ELF-1 (cell line): ENCODE data around the gene SORCS2.
A peak's percentile ranks its signal among the peaks of the same experiment; 100 is the strongest.

Experiments
- DNase-seq: peaks from one replicate; pipeline ENCODE4 v3.0.0-alpha.2; 2016; ENCODE audit warnings: low read depth, low spot score

The SORCS2 gene

DNA sequence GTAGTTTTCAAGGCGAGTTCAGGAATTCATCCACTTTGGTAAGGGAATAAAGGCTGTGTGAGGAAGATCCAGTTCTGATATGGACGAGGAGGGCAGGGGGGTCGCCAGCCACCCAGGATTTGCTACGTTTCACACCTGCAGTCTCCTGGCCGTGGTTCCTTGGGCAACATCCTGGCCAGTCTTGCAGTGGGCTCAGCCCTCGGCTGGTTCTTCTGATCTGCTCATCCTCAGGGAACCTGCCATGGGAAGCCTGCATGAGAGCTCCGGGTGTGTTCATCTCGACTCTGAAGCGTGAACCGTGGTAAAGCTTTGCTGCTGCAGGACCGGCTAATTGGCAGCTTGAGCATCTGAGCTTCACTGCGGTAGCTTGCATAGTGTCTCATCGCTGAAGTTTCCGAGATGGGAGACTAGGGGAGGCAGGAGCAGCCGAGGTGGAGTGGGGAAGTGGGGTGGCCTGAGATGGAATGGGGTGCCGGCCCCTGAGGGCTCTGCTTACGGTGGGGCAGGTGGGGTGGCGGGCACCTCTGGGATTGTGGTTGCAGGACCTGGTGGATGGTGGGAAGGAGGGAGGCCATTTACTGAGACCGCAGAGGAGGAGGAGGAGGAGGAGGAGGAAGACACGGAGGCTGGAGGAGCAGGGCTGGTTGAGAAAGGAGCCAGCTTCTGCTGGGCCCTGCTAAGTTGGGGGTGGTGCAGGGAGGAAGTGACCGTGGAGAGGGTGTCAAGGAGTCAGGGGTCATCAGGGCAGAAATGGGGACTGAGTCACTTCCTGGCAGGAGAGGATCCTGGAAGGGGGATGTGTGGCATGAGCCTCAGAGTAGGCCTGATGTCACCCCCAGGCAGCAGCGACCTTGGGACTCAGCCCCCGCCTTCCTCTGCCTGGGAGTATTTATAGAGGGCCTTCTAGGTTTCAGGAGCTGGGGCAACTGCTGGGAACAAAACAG, 455.5 kb downstream of the SORCS2 start:
- DNase-seq = no peak

- DNase-seq = no peak
Measured at GRCh38 chr4:7648544-7649395, 456.4 kb downstream of the SORCS2 start.

DNA sequence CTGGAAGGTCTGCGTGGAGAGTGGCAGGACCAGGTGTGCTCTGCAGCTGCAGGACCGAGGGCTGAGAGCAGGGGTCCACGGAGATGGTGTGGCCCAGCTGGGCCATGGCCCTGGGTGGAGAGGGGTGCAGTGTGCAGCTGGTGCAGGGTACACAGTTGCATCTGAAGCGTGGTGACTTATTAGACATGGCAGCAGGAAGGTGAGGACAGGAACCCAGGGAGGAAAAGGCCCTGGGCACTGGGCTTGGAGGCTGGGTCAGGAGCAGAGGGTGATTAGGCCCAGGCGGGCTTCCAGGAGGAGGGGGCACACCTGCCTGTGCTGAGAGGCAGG, 457.0 kb downstream of the SORCS2 start:
- no peak for DNase-seq

- no peak for DNase-seq
Measured at GRCh38 chr4:7649741-7650531, 457.6 kb downstream of the SORCS2 start.

GRCh38 chr4:7650606-7651385, 458.5 kb downstream of the SORCS2 start:
- peak; percentile 81 for DNase-seq

DNA sequence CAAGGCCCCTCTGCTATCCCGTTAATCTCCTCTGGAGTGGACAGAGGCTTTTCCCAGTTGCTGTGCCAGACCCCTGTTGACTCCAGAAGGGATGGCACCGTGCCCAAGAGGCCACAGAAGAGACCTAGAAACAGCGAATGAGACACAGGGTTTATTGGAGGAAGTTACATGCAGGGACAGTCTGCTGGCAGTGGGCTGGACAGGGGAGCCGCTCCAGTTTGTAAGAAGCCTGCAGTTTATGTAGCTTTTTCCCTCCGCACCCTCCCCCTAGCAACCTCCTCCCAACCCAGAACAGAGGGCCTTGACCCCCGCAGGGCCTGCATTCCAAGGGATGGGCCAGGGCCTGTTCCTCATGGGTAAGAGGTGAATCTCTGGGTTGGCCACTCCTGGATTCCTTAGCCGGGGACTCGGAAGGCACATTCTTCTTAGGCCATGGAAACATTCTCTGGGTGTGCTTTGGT, 459.2 kb downstream of the SORCS2 start:
- DNase-seq = peak; percentile 91

GRCh38 chr4:7652006-7652405, 459.7 kb downstream of the SORCS2 start:
- no peak for DNase-seq

DNA sequence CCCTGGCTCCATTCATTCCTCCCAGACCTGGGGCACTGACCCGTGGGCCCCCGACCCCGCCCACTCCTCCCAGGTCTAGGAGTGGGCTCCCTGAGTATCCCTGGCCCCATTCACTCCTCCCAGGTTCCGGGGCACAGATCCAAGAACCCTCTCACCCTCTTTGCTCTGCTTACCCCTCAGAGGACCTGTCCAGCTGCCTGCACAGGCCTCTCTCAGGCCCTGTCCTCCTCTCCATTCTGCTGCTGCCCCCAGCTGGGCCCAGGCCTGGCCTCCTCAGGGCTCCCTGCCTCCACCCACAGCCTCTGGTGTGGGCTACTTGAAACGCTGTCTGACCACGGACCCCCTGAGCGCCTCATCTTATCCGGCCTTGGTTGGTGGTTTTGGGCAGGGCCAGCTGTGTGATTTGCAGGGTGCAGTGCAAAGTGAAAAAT, 460.1 kb downstream of the SORCS2 start:
- DNase-seq = no peak

DNA sequence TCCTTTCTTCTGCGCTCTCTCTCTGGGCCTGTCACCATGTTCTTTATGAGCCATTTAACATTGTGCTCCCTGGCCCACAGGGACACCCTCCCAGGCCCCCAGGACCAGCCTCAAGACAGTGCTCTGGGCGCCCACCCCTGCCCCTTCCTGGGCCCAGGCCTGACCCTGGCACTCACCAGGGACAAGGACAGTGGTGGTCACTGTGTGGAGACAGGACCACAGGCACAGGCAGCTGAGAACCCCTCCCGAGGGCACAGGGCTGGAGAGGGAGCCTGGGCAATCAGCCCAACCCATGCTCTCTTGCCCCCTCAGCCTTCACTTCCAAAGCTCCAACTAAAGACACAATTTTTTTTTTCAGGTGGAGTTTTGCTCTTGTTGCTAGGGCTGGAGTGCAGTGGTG, 460.6 kb downstream of the SORCS2 start:
- no peak for DNase-seq

DNA sequence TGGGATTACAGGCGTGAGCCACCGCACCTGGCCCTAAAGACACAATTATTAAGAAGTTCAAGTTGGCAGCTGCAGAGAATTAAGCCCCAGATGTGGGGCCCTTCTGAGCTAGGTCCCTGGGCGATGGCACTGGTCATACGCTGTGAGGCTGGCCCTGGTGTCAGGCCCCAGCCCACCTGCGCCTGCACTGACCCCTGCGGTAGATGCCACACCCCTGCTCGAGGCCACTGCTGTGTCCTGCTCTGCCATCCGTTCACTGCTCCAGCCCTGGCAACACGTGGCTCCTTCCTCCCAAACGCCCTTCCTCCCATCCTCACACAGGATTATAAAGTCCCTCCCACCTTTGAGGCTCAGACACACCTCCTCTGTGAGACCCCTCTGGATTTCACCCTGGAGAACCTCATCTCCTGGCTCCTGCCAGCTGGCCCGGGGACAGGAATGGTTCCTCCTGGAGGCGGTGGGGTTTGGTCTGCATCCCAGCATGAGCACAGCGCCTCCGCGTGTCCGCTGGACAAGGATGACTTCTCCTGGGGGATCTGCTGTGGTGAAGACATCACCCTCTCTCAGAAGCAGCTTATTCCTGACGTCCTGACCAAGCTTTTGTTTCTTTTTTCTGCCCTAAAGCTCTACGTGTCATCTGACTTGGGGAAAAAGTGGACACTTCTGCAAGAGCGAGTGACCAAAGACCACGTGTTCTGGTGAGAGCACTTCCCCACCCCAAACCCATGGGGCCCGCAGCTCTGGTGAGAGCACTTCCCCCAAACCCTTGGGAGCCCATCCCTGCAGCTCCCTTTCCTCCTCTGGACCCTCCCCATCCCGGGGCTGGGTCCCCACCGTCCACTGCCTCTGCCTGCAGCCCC, 461.4 kb downstream of the SORCS2 start:
- no peak for DNase-seq

DNA sequence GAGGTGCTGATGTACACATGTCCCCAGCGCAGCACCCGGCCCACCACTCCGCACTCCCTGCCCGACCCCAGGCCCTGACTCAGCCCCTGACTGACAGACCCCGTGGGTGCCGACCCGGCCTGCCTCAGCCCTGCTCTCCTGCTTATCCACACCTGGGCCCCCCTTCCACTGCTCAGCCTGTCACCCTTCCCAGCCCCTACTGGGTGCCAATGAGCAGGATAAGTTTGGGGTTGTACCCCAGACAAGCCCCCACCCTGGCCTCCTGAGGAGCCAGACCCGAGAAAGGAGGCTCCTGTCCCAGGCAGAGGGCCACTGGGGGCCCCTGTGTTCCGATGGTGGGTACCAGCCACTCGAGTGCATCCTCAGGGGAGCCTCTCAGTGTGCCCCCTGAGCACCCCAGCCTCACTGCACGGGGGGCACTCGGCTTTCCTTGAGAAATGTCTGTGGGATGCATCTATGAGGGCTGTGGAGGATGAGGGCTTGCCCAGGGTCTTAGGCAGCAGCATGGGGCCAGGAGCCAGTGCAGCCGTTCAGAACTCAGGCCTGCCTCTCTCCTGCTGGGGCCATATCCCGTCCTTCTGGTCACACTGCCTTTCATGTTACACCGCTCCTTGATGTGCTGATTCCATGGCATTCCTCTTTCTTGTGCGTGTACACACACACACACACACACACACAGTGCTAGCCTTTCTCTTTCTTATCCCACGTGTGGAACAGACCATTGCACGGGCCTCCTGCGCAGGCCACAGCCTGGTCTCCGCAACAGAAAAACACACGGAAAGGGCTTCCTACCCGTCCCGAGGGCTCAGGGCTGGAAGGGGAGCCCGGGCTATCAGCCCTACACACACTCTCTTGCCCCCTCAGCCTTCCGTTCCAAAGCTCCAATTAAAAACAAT, 462.5 kb downstream of the SORCS2 start:
- DNase-seq = peak; percentile 83

GRCh38 chr4:7655511-7656243, 463.3 kb downstream of the SORCS2 start:
- peak; percentile 93 for DNase-seq

DNA sequence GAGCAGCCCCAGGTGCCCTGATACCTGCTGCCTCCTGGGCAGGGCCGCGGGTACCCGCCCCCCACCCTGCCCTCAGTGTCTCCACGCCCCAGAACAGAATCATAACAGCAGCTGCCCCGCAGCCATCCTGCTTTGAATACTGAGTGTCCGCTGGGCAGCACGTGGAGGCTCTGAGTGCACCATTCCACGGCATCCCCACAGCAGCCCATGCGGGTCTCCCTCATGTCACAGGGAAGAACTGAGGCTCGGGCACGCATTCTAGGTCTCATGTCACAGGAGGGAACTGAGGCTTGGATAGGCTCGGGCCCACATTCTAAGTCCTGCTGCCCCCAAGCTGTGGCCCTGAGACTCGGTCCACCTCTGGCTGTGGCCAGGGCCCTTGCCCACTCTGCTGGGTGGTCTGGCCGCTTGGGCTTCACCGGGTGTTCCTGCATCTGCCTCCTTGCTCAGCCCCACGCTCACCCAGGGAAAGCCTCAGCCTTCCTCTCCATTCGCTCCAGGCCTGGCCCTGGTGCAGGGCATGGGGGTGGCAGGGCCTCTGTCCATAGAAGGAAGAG, 464.0 kb downstream of the SORCS2 start:
- DNase-seq = no peak

DNA sequence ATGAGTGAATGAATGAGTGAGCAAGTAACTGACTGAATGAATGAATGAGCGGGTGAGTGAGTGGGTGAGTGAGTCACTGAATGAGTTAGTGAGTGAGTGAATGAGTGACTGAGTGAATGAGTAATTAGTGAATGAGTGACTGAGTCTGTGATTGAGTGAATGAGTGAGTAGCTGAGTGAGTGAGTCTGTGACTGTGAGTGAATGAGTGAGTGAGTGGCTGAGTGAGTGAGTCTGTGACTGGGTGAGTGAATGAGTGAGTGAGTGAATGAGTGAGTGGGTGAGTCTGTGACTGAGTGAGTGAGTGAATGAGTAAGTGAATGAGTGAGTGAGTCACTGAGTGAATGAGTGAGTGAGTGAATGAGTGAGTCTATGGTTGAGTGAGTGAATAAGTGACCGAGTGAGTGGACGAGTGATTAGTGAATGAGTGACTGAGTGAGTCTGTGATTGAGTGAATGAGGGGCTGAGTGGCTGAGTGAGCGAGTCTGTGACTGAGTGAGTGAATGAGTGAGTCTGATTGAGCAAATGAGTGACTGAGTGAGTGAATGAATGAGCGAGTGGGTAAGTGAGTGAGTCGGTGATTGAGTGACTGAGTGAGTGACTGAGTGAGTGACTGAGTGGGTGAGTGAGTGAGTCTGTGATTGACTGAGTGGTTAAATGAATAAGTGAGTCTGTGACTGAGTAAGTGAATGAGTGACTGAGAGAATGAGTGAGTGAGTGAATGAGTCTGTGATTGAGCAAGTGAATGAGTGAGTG, 465.4 kb downstream of the SORCS2 start:
- DNase-seq = no peak

DNA sequence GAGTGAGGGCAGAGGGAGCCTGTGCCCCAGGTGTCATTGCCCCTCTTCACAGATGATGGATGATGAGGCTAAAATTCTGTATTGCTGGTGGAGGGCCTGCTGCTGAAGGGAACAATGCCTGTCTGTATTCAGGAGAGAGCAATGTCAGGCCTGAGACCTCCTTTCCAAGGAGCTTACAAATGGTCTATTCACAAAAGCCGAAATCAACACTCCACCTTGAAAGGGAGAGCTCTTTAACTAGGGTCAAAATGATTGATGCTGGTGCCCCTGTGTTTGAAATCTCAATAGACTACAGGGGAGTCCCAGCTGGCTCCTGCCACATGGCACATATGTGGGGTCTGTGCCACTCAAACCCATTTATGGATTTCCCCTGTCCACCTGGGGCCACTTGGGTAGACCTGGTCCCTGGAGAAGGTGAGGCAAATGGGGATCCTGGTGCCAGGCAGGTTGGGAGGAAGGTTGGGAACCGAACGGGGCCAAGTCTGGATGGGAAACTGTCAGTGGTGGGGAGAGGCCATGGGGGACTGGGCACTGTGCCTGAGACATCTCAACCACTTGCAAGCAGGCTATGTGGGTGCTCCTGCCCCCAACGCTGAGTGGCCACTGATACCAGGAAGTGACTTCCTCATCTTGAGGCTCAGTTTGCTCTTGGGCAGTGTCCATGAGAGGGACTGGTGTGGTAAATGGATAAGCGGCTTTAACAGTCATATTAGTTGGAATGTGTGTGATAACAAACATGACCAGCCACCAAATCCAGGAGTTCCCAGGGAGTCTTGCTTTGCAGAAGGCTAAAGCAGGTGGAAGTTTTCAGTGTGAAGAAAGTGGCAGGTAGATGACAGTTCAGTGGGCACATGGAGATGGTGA, 466.2 kb downstream of the SORCS2 start:
- no peak for DNase-seq
